HEK293 (cell line): ENCODE results near the gene OSBPL10.

Experiments
- CTCF ChIP-seq: fragments of 450-650 bp; formaldehyde crosslinking; IDR thresholded peaks from 2 replicates; pipeline ENCODE4 v1.5.1; 2016; ENCODE audit warnings: missing biosample characterization, missing genetic modification characterization
- KLF10 ChIP-seq: fragments of 450-650 bp; IDR thresholded peaks from 2 replicates; pipeline ENCODE4 v1.5.1; 2018; ENCODE audit warnings: missing biosample characterization, mild to moderate bottlenecking, missing genetic modification characterization
- KLF17 ChIP-seq: fragments of 450-650 bp; formaldehyde crosslinking; IDR thresholded peaks from 2 replicates; pipeline ENCODE4 v1.5.1; 2016; ENCODE audit warnings: missing biosample characterization, missing genetic modification characterization
- SALL2 ChIP-seq: fragments of 450-650 bp; formaldehyde crosslinking; IDR thresholded peaks from 2 replicates; pipeline ENCODE4 v1.5.0; 2017; ENCODE audit warnings: missing biosample characterization, mild to moderate bottlenecking, missing genetic modification characterization, borderline replicate concordance
- TSHZ1 ChIP-seq: fragments of 450-650 bp; formaldehyde crosslinking; IDR thresholded peaks from 2 replicates; pipeline ENCODE4 v1.5.1; 2016; ENCODE audit warnings: missing biosample characterization, missing genetic modification characterization, borderline replicate concordance
- YY1 ChIP-seq: fragments of 450-650 bp; formaldehyde crosslinking; IDR thresholded peaks from 2 replicates; pipeline ENCODE4 v1.5.1; 2018; ENCODE audit warnings: missing biosample characterization, missing genetic modification characterization
- ZFP3 ChIP-seq: fragments of 450-650 bp; formaldehyde crosslinking; IDR thresholded peaks from 2 replicates; pipeline ENCODE4 v1.5.1; 2016; ENCODE audit warnings: low read depth, missing biosample characterization, missing genetic modification characterization
- ZNF169 ChIP-seq: fragments of 450-650 bp; formaldehyde crosslinking; IDR thresholded peaks from 2 replicates; pipeline ENCODE4 v1.5.1; 2016; ENCODE audit warnings: missing biosample characterization, missing genetic modification characterization
- ZNF19 ChIP-seq: fragments of 450-650 bp; formaldehyde crosslinking; IDR thresholded peaks from 2 replicates; pipeline ENCODE4; 2016; ENCODE audit warnings: missing biosample characterization, missing genetic modification characterization, low read depth
- ZNF221 ChIP-seq: fragments of 450-650 bp; formaldehyde crosslinking; IDR thresholded peaks from 2 replicates; pipeline ENCODE4 v1.5.1; 2017; ENCODE audit warnings: missing biosample characterization, missing genetic modification characterization, borderline replicate concordance
- ZNF449 ChIP-seq: fragments of 450-650 bp; formaldehyde crosslinking; IDR thresholded peaks from 2 replicates; pipeline ENCODE4 v1.5.1; 2017; ENCODE audit warnings: missing biosample characterization, mild to moderate bottlenecking, missing genetic modification characterization, moderate library complexity
- ZNF521 ChIP-seq: fragments of 450-650 bp; formaldehyde crosslinking; IDR thresholded peaks from 2 replicates; pipeline ENCODE4 v1.5.1; 2017; ENCODE audit warnings: missing biosample characterization, mild to moderate bottlenecking, missing genetic modification characterization
- ZNF701 ChIP-seq: fragments of 450-650 bp; formaldehyde crosslinking; IDR thresholded peaks from 2 replicates; pipeline ENCODE4 v1.5.1; 2016; ENCODE audit warnings: missing biosample characterization, missing genetic modification characterization

GRCh38 chr3:31693346-31693745 lies 287.7 kb downstream of the OSBPL10 start:
- TF ChIP-seq SALL2 (tag by site-specific recombination), result no peak
- TF ChIP-seq TSHZ1 (tag by site-specific recombination), result no peak
- no peak for TF ChIP-seq CTCF (tag by site-specific recombination)
- no peak for TF ChIP-seq ZNF221 (tag by site-specific recombination)
- TF ChIP-seq ZNF521 (tag by site-specific recombination), result no peak
- TF ChIP-seq ZNF169, result no peak
- no peak for TF ChIP-seq ZFP3 (tag by site-specific recombination)
- no peak for TF ChIP-seq ZNF449
- TF ChIP-seq KLF10, result no peak
- TF ChIP-seq ZNF19 (tag by site-specific recombination), result no peak
- TF ChIP-seq ZNF701 (tag by site-specific recombination), result no peak
- TF ChIP-seq KLF17, result no peak
- no peak for TF ChIP-seq YY1
